ENCODE data around the gene MAGI1. TPM values are rescaled to one million over a fixed set of nuclear protein-coding genes. Genes with fewer than 3 reads are reported as not detected.

The MAGI1 gene
- total RNA-seq, 3 donors from 2014 or later: 22.1 to 94.4 (median 70.5) TPM

DNA sequence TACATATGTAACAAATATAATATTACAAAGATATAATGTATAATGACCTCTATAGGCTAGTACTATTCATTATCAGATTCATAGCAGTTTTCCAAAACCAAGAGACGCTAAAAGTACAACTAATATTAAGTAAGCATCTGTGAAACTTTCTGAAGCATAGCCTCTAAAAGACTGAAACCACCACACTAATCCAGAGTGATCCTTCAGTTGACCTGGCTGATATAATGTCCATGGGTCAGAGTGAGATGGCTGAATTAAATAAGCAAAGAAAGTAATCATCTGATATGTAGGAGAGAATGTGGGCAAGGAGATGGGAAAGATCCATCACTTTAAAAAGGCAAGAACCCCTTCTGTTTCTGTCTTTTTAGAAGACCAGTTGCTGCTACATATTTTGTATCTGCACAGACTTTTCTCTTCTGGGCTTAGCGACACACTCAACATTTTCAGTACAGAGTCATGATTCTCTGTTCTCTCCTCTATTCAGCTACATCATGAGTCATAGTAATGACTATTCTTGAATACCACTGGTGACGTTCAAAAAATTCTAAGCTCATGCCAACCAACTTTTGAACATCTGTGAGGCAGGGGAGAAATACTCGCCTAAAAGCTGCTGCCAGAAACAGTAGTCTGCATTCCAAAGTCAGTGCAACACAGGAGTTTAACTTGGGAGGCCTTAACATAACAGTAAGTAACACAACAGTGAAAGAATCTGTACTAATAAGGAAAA lies 149.6 kb downstream of the MAGI1 start:
- H3K4me1 ChIP-seq: no peaks in the 10 kb centered on the region
- TF ChIP-seq POLR2AphosphoS5 (IDR thresholded peaks at IDR 0.05) (no peak), POLR2A (IDR thresholded peaks at IDR 0.05) (no peak)
- TF ChIP-seq, protein P1, sequence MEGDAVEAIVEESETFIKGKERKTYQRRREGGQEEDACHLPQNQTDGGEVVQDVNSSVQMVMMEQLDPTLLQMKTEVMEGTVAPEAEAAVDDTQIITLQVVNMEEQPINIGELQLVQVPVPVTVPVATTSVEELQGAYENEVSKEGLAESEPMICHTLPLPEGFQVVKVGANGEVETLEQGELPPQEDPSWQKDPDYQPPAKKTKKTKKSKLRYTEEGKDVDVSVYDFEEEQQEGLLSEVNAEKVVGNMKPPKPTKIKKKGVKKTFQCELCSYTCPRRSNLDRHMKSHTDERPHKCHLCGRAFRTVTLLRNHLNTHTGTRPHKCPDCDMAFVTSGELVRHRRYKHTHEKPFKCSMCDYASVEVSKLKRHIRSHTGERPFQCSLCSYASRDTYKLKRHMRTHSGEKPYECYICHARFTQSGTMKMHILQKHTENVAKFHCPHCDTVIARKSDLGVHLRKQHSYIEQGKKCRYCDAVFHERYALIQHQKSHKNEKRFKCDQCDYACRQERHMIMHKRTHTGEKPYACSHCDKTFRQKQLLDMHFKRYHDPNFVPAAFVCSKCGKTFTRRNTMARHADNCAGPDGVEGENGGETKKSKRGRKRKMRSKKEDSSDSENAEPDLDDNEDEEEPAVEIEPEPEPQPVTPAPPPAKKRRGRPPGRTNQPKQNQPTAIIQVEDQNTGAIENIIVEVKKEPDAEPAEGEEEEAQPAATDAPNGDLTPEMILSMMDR (IDR thresholded peaks at IDR 0.05): no peak
- no peaks in the 10 kb centered on the region for H3K36me3 ChIP-seq
- peak overlapping the region; percentile 50 to 70 for H3K27ac ChIP-seq
- DNase-seq (ENCODE audit: low spot score in 2 of 2): peak in 1 of 2 donors; percentile 44
- intact Hi-C loops (cut with DNase I; ENCODE audit: low total_unique reads): no loop called here
- H3K4me3 ChIP-seq: no peak overlapping the region
- no peaks in the 10 kb centered on the region for H3K9me3 ChIP-seq
- no peaks in the 10 kb centered on the region for H3K27me3 ChIP-seq

DNA sequence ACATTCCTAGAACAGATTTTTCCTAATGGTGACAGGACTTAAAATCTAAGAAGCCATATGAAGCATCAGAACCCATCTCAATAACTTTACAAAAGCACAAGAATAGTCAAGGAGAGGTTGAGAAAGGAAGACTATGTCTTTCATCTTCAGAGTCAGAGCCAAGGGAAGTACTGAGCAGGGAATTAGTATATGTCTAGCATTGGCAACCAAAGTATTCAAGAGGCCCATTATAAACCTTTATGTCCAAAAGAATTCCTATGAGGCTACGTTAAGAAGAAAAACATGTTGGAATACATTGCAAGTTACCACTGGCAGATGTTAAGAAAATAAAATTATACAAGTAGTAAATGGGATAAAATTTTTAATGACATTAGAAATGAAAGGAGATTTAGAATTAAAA lies 150.5 kb downstream of the MAGI1 start:
- Histone ChIP-seq H3K4me3 (no peak overlapping the region), H3K27ac (peak overlapping the region in 1 of 2 donors; percentile 70), H3K36me3 (no peaks in the 10 kb centered on the region), H3K27me3 (no peaks in the 10 kb centered on the region), H3K9me3 (no peaks in the 10 kb centered on the region), H3K4me1 (no peaks in the 10 kb centered on the region)
- TF ChIP-seq, protein P1 (IDR thresholded peaks at IDR 0.05): no peak
- TF ChIP-seq POLR2A (IDR thresholded peaks at IDR 0.05): no peak
- TF ChIP-seq POLR2AphosphoS5 (IDR thresholded peaks at IDR 0.05): no peak
- no peak for DNase-seq (ENCODE audit: low spot score in 2 of 2)
- intact Hi-C loops (cut with DNase I; ENCODE audit: low total_unique reads): no loop called here

DNA sequence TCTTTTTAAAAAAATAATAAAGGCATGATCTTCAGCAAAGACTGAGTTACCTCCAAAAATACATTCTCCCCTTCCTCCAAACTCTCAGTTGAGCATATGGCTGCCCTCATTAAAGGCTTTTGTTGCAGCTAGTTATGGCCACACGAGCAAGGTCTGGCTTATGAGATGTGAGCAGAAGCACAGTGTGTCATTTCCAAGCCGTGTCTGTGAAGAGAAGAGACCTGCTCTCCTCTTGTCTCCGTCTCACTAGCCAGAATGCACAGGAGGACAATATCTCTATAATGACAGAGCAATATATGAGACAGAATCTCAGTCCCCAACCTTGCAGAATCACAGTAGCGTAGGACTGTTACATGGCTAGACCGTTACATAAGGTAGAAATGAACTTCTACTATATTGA lies 152.3 kb downstream of the MAGI1 start:
- no peaks in the 10 kb centered on the region for H3K9me3 ChIP-seq
- TF ChIP-seq POLR2AphosphoS5 (IDR thresholded peaks at IDR 0.05): no peak
- no peak for TF ChIP-seq POLR2A (IDR thresholded peaks at IDR 0.05)
- TF ChIP-seq, protein P1 (IDR thresholded peaks at IDR 0.05): no peak
- H3K27ac ChIP-seq: no peak overlapping the region
- intact Hi-C loops (cut with DNase I; ENCODE audit: low total_unique reads): no loop called here
- no peak for DNase-seq (ENCODE audit: low spot score in 2 of 2)
- H3K27me3 ChIP-seq: no peaks in the 10 kb centered on the region
- no peak overlapping the region for H3K4me3 ChIP-seq
- no peaks in the 10 kb centered on the region for H3K36me3 ChIP-seq
- H3K4me1 ChIP-seq: no peaks in the 10 kb centered on the region

DNA sequence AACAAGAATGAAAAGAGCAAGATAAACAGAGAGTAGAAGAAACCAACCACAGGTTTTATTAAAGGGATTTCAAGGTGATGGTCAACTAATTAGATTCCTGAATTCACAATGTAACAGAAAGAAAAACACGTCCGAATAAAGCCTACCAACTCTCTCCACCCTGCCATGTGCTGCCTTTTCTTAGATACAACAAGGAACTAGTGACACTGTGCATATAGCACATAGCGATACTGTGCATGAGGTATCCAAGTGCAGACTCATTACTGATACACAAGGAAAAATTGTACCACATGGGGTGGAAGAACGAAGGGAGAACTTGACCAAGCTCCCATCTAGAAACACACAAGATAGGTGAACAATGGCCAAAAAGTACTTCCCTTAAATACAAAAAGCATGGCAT lies 154.6 kb downstream of the MAGI1 start:
- TF ChIP-seq, protein P1 (IDR thresholded peaks at IDR 0.05): no peak
- TF ChIP-seq POLR2AphosphoS5 (IDR thresholded peaks at IDR 0.05): no peak
- no peak for TF ChIP-seq POLR2A (IDR thresholded peaks at IDR 0.05)
- no peak overlapping the region for H3K4me3 ChIP-seq
- intact Hi-C loops (cut with DNase I; ENCODE audit: low total_unique reads): no loop called here
- no peaks in the 10 kb centered on the region for H3K9me3 ChIP-seq
- peak overlapping the region in 1 of 2 donors; percentile 0 for H3K27ac ChIP-seq
- no peaks in the 10 kb centered on the region for H3K4me1 ChIP-seq
- no peaks in the 10 kb centered on the region for H3K27me3 ChIP-seq
- no peak for DNase-seq (ENCODE audit: low spot score in 2 of 2)
- no peaks in the 10 kb centered on the region for H3K36me3 ChIP-seq

DNA sequence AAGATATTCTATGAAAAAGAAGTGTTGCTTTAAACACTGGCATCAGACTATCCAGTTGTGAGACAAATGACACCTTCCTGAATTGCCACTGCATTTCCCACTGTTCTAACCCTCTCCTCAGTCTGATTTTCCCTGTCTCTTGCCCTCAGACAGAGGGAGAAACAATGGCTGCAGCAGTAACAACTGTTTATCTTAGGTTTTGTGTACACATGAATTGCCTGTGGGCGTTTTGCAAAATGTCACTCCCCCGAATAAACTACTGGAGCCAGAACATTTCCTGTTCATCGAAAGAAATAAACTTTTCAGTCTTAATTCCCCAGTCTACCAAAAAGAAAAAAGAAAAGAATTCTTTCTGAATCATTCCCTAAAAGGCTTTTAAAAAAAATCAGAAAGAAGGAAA lies 155.1 kb downstream of the MAGI1 start:
- Histone ChIP-seq H3K4me1 (no peaks in the 10 kb centered on the region), H3K27me3 (no peaks in the 10 kb centered on the region), H3K27ac (peak overlapping the region in 1 of 2 donors; percentile 42), H3K4me3 (no peak overlapping the region), H3K36me3 (no peaks in the 10 kb centered on the region), H3K9me3 (no peaks in the 10 kb centered on the region)
- intact Hi-C loops (cut with DNase I; ENCODE audit: low total_unique reads): no loop called here
- TF ChIP-seq POLR2AphosphoS5 (IDR thresholded peaks at IDR 0.05): no peak
- TF ChIP-seq, protein P1 (IDR thresholded peaks at IDR 0.05): no peak
- TF ChIP-seq POLR2A (IDR thresholded peaks at IDR 0.05): no peak
- no peak for DNase-seq (ENCODE audit: low spot score in 2 of 2)

All from breast epithelium (tissue), 4 donors.